NCI-H2081 (cell line): Measurements from ENCODE around the gene LARGE1.

Experiments used
- DNase-seq, 2 experiments: peaks; one replicate each; lab custom pipeline; 2025; lab: John Stamatoyannopoulos, UW

The LARGE1 gene

DNA sequence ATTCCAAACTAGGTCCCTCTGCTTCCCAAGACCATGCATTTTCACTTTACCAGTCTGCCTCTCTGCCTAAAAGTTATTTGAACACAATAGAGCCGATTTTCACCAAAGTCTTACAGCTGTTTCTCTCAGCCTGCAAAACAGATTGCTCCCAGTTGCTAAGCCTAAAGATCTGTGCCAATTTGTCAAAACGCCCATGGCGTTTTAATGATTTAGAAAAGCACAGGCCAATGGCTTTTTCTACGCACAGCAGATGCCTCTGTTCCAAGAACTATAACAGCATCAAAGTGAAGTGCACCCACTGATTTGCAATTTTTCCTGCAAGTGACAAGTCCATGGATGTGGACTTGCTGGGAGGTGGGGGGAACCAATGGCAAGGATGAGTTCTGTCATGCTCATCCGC is 688.2 kb downstream of the LARGE1 start:
- DNase-seq: no peak

DNA sequence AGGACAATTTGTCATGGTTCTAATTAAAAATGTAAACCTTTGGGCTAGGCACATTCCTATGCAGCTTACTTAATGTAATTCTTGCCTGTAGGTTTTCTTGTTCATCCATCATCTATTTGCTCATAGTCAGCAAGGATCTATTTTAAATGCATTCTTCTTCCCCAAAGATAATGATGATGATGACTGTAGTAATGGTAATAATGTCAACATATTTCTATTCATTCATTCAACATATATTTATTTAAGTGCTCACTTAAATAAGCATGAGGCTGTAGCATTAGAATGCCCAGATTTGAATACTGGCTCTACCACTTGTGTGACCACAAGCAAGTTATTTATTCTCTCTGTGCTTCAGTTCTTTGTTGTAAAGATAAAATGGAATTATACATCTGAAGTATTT is 692.5 kb downstream of the LARGE1 start:
- DNase-seq: no peak

- no peak for DNase-seq
Observed at GRCh38 chr22:33224841-33225240, 695.4 kb downstream of the LARGE1 start.
